Measurements from ENCODE around the gene GALNT18.

GALNT18 gene

DNA sequence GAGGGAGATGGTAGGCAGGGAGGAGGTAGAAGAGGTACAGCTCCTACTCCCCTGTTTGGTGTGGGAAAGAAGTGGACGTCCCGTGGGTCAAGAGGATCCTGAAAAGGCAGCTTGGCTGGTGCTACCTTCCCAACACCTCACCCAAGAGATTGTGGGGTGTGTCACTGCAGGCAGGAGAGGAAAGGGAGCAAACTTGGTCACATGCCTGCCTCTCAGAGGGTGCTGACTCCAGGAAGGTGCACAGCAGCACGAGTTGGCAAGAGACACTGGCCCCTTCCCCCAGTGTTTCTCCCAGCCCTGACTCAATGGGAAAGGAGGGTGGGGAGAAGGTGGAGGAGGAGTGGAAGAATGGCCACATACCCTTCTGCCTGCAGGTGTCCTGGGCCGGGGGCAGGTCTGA, 368.3 kb downstream of the GALNT18 start:
- no peak for DNase-seq

DNA sequence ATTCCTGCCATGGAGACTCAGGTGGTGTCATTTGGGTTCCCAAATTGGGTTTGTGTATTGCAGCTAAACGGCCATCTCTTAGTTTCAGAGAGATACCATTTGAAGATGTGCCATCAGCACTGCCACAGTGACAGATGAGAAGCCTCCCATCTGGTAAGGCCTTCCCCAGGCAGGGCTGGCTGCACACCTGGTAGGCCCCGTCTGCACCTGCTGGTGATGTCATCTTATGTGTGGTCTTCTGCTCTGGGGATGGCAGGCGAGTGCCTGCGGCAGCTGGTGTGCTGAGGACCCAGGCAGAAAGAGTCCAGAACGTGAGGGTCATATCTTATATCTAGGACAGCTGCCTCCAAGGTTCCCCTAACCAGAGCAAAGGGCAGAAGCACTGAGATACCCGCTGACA, 369.4 kb downstream of the GALNT18 start:
- DNase-seq = no peak

DNA sequence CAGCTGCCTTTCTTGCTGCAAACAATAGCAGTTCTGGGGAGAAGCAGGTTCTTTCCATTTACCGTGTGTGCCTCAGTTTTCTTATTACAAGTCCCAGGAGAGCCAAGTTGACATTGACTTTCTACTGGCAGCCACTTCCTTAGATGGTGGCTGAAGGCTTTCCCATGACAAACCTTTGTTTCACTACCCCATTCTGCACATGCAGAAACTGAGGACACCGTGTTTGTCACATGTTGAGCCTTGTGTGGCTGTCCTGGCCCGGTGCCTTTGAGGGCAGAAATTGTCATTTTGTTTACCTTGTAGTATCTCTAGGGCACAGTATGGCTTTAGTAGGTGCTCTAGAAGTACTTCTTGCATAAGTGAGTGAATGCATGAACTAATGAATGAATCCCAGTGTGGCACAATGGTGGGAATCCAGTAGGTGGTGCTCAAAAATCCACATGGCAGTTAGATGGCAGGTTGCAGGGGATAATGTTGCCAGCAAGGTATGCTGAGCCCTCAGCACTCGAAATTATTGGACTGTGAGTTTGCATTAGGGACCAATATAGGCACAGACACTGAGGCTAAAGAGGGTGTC, 370.3 kb downstream of the GALNT18 start:
- no peak for DNase-seq

DNA sequence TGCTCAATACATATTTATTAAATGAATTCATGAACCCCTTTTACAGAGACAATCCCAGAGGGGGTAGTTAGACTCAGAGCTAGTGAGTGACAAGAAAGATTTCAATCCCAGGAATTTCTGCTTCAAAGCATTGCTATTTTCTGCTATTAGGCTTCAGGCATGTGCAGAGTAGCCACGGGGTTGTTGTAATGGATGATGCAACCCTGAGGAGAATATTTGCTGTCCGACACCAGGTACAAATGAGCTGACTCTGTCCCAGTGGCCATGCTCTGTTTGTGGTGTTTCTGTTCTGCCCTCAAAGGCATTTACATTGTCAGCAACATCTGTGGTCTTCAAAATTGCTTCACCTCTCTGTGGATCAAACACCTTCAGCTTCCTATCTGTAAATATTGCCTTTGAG, 371.3 kb downstream of the GALNT18 start:
- DNase-seq = no peak

DNA sequence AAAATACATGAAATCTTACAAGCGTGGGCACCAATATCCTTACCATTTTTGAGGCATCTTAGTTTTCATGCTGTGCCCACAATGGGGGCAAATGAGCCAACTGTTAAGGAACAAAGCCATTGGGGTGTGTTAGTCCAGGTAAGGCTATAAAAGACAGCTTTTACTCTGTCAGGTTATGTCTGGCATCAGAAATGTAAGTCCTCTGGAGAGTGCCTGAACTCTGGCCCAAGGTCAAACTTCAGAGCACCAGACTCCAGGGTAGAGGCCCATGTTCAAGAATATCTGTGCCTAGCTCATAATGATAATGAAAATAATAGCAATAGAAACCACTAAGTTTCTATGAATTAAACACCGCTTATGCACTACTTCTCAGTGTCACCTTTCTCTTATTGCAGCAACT, 374.2 kb downstream of the GALNT18 start:
- no peak for DNase-seq

DNA sequence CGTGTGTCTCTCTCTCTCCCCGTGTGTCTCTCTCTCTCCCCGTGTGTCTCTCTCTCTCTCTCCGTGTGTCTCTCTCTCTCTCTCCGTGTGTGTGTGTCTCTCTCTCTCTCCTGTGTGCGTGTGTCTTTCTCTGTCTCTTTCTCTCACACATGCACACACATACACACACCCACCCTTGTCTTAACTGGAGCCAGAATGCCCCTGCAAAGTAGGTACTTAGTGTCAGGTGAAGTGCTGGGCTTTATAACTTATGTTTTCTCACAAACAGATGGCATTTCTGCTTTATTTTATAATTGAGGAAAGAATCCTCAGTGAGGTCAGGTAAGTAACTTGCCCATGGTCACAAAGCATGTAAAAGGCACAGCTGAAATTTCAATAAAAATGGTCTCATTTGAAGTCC, 374.7 kb downstream of the GALNT18 start:
- no peak for DNase-seq

DNA sequence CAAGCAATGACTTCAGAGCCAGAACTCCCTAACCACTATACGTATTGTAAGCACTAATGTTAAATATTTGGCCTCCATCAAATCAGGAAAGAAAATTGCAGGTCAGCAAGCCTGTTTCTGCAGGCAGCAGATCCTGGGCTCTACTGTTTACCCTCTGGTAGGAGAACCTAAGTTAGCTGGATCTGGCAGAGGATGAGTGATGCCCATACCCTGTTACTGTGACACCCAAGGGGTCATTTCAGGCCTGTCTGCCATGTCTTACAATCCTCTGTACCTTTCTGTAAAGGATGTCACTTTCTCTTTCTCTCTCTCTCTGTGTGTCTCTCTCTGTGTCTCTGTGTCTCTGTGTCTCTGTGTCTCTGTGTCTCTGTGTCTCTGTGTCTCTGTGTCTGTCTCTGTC, 375.6 kb downstream of the GALNT18 start:
- DNase-seq = no peak

DNA sequence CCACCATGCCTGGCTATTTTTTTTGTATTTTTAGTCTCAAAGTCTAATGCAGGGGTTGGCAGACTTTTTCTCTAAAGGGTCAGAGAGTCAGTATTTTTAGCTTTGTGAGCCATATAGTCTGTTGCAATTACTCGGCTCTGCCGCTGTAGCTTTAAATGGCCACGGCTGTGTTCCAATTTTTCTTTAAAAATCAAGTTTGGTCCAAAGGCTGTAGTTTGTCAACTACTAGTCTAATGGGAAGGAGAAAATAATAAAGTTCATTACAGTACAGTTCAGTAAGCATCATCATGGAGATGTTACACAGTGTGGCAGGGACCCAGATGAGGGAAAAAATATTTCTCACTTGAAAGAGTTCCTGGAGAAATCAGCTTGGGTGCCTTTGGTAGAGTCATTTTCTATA, 376.4 kb downstream of the GALNT18 start:
- no peak for DNase-seq

DNA sequence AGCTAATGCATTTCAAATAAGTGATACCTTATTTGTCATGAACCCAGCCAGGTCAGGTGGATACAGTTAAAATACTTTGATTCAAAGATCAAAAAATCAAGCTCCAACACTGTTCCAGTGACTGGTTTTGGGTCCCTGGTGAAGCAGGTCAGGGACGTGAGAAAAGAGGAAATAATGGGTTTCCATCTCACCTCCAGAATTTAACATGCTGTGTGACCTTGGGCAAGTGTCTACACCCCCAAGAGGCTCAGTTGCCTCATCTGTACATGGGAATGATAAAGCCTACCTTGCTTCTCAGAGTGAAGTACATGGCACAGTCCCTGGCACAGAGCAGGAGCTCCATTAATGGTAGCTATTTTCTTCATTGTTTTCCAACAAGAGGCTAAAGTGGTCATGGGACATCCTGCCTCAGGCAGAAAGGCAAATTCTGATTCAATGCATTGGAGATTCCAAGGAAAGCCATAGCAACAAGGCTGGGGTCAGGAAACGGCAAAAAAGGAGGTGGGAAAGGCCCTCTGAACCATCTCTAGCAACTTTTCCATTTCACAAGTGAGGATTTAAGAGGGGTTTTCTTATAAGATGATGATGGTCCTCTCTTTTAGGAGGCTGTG, 377.2 kb downstream of the GALNT18 start:
- no peak for DNase-seq

DNA sequence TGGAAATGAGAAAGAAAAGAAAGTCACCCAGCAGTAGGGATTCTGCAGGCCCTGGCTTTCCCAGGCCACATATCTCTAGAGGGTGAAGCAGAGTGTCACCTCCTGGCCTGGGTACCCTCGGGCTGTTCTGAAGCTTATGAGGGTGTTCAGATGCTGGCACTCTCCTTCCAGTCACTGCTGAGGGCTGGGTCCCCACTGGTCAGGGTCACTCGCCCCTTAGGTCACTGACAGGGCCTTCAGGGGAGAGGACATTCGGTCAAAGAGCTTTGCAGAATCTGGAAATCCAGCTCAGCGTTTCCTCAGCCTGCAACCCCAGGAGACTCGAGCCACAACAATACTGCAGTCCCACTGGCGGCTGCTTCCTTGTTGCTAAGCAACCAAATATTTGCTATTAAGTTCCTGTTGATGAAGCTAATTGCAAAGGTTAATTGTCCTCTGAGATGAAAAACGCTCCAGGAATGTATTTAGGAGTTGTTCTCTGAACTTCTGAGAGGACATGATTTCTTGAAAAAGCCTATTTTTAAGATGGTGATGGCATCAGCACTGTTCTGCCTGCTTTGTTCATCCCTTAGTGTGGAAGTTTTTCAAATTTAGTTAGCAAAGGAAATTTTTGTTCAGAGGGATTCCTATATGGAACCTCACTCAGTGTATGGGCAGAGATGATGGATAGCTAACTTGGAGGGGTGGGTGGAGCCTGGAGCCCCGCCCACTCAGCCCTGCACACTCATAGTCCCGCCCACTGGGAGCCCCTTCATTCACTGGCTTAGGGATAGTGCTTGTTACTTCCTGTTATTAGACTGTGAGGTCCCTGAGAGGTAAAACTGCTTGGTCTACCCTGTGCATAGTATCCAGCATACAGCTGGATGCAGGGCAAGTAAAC, 378.0 kb downstream of the GALNT18 start:
- peak; percentile 54 for DNase-seq

DNA sequence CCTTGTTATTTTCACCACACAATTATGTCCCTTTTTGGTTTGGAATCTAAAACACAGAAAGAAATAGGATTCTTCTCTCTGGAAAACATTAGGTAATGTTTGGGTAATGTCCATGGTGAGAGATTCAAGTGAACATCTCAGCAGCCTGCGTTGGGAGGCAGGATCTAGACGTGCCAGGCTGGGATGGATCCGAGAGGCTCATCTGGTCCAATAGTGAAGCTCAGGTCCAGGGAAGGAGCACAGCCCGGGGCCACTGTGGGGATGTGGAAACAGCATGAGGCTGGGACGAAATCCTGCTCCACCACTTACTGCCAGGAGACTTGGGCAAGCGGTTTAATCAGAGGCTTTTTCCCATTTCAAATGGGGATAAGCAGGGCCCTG, 378.6 kb downstream of the GALNT18 start:
- DNase-seq = no peak

DNA sequence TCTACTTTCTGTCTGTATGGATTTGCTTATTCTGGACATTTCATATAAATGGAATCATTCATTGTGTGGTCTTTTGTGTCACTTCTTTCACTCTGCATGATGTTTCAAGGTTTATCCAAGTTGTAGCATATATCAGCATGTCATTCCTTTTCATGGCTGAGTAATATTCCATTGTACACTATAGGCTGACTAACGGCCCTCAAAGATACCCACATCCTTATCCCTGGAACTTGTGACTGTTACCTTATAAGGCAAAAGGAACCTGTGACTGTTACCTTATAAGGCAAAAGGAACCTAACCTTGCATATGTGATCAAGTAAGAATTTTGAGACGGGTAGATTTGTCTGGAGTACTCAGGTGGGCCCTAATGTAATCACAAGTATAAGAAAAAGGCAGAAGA, 380.5 kb downstream of the GALNT18 start:
- DNase-seq = no peak

DNA sequence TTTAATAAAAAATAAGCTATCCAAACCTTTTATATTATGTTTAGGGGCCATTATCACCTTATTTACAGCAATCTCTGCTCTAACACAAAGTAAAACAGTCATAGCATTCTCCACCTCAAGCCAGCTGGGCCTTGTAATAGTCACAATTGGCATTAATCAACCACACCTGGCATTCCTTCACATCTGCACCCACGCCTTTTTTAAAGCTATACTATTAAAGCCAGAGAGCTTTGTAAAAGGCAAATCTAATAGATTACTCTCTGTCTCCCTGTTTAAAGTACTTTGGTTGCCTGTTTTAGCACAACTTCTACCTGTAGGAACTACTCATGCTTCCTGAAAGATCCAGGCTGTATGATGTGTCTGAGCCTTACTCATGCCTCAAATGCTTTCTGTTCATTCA, 381.8 kb downstream of the GALNT18 start:
- DNase-seq = no peak

DNA sequence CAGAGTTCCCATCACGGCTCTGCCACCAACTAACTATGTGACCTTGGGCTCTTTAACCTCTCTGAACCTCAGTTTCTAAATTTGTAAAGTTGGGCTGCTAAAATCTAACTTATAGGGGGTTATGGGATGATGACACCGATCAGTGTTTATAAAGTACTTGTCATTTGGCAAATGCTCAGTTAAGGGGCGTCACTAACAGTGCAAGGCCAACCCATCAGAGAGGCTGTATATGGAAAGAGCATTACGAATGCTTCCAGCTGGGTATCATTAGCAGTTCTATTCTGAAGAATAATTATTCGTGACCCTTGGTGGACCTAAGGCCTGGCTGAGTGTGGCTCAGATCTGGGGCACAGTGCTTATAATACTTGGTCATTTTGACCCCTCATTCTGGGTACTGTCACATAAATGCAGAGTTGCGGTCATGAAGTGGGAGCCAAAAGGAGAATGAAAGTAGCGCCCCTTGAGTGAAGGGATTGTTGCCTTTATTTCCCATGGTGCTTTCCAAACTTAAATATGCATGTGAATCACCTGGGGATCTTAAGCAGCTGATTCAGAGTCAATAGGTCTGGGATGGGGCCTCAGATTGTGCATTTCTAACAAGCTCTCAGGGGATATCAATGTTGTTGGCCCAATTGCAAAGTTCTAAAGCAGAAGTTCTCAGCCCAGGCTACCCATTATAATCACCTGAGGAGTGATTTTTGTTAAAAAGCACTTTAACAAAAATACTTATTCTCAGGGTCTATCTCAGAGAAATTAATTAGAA, 384.6 kb downstream of the GALNT18 start:
- DNase-seq = no peak

DNA sequence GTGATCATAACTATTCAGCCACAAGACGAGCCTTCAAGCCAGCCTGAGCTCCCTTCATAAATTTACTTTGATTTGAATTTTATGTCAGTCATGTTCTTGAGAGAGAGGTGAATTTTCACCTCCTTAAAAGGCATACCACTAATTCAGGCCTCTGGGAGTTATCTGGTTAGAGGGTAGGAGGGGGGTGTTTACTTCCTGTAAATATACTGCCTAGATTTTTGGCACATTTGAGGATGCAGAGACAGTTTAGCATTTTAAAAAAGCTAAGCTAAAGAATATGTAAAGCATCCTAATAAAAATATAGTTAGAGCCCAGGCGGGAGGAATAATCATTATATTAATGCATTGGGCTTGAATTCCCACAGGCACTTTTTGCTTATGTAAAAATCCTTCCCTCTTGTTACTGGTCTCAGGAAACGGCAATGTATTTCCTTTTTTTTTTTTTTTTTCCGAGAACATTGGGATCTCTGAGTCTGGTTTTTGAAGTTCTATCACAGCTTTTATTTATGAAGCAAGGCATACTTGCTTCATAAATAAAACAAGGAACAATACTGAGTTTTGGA, 385.2 kb downstream of the GALNT18 start:
- DNase-seq = no peak

DNA sequence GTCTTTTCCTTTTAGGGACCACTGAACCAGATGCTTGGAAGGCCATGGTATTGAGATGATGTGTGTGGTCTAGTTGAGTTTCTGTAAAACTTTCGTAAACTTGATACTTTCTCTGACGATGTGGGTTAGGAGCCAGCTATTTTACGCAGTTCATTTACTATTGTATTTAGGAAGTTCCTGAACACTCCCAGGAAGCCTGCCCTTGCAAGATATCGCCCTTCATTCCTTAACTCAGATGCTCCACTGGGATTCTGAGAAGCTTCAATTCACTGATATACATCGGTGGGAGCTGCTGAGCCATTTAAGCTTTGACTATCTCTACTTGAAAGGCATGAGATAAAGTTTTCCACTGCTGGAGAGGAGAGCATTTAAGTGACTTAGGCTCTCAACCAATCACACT, 390.0 kb downstream of the GALNT18 start:
- DNase-seq = no peak

DNA sequence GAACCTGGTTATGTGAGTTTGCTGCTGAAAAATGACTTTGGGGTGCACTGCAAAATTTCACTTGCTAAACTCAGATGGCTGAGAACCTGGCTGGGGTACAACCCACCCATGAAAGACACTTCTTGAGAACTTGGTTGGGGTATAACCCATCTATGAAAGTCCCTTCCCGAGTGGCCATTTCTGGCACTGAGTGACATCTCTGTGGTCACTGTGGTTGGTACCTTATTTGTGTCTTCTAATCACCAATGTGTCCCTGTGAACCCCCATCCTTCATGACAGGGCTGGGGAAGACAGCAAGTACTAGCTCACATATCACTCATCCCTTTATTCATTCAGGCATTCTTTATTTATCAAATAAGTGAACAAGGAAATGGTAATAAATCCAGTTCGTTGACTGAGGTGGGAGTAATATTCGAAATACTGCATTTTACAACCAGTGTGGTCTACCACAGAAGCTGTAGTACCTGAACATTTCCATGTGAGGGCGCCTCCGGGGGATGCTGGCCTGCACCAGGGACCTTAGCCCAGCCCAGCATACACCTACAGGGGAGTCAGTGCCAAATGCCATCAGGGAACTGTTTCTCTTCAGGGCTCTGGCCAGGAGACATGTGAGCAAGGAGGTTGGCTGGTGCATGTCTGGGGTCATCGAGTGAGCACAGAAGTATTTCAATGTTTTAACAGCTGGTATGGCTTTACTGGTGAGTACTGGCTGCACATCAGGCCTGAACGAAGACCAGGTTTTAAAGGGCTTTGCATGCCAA, 390.8 kb downstream of the GALNT18 start:
- no peak for DNase-seq

DNA sequence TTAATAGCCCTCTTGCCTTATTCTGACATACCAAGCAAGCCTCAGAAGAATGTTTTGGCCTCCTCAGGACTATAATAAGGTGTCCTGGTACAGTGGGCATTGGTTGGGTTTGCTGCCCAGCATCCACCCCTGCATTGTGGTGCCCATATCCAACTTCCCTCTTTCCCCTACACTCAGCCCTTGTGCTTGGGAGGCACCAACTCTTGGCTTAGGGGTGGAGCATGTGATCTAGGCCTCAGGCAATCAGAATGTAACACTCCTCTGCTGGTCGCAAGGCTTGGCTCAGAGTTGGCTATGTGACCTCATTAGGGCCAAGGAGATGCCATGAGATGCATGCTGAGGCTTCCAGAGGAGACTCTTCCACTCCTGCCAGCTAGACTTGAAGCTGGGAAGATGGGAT, 391.7 kb downstream of the GALNT18 start:
- no peak for DNase-seq

DNA sequence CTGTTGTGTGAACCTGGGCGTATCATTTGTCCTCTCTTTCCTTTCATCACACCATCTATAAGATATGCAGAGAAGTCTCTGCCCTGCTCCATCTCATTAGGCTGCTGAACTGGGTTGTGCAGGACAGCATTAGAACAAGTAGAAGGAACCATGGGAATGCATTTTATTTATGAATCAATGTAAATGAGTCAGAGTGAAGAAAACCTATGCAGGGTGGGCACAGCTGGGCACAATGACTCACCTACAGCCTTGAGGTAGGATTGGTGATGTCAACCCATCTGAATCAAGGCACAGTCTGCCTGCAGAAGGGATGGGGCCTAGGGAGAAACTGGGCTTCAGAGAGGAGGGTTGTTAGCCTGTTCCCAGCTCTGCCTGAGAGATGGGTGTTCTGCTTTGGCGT, 392.2 kb downstream of the GALNT18 start:
- DNase-seq = no peak

DNA sequence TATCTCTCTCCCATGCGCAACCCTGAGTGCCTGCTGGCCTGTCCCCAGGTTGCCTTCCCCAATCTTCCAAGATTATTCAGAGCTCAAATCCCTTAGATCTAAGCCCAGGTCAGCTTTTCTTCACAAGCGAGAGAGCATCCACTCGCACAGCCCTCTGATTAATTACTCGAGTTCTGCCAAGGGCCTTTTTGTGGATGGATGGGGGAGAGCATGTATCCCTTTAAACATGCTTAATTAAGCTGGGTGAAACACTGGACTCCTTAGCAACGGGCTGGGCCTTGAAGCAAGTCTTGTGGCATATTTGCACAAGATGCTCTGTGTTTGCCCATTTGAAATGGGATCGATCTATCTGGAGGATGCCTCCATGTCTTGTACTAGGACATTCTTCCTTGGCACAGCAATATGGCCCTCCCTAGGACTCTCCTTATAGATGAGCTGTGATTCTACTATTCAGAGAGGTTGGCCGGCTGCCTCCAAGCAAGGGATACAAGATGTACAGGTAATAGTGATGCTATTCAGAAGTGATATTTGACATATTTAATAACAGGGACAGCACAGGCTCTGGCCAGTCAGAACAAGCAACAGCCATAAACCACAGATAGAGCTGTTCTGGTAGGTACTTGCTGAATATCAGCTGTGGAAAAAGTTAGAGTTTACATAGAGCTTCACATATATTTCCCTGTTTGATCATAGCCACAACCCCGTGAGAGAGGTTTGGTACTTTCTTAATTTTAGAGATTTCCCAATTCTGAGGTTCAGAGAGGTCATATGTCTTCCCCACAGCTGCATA, 394.3 kb downstream of the GALNT18 start:
- no peak for DNase-seq
